Trophoblast cell (in vitro differentiated cells and primary cell): ENCODE results near the gene SLC25A38. TPM values are rescaled to one million over a fixed set of nuclear protein-coding genes. Genes with fewer than 3 reads are reported as not detected.

Source experiments
- DNase-seq, 2 donors: peaks; one replicate each; pipeline ENCODE4 v3.0.0-alpha.2; 2016
- H2AFZ ChIP-seq: 2 replicates; pipeline ENCODE4 v1.6.1; 2013; ENCODE audit warnings: low read length, moderate library complexity, mild to moderate bottlenecking; ENCODE audit not compliant: insufficient read depth, poor library complexity
- H2AK5ac ChIP-seq: 2 replicates; pipeline ENCODE4 v1.6.1; 2013; ENCODE audit warnings: mild to moderate bottlenecking, low read length
- H2BK120ac ChIP-seq: 2 replicates; pipeline ENCODE4 v1.6.1; 2013; ENCODE audit warnings: low read length, mild to moderate bottlenecking, moderate library complexity; ENCODE audit not compliant: insufficient read depth, poor library complexity
- H2BK12ac ChIP-seq: 2 replicates; pipeline ENCODE4 v1.6.1; 2013; ENCODE audit warnings: mild to moderate bottlenecking, low read length, moderate library complexity
- H2BK5ac ChIP-seq: 2 replicates; pipeline ENCODE4 v1.6.1; 2013; ENCODE audit warnings: low read length, low read depth, moderate library complexity, mild to moderate bottlenecking; ENCODE audit not compliant: poor library complexity
- H3K14ac ChIP-seq: 2 replicates; pipeline ENCODE4 v1.6.1; 2013; ENCODE audit warnings: mild to moderate bottlenecking, low read length
- H3K18ac ChIP-seq: 2 replicates; pipeline ENCODE4 v1.6.1; 2013; ENCODE audit warnings: mild to moderate bottlenecking, low read length
- H3K23ac ChIP-seq: 2 replicates; pipeline ENCODE4 v1.6.1; 2013; ENCODE audit warnings: low read length
- H3K27ac ChIP-seq: 2 replicates; pipeline ENCODE4 v1.5.1; 2013; ENCODE audit warnings: low read depth, mild to moderate bottlenecking, inconsistent platforms, low read length, moderate library complexity
- H3K27me3 ChIP-seq: 2 replicates; pipeline ENCODE4 v1.6.1; 2013; ENCODE audit warnings: inconsistent platforms, mild to moderate bottlenecking, low read length, moderate library complexity; ENCODE audit not compliant: insufficient read depth
- H3K36me3 ChIP-seq, 2 experiments: 1 replicate in 1 of 2; 2 replicates in 1 of 2; pipeline ENCODE4 v1.6.1; 2013; ENCODE audit warnings: low read length in 2 of 2, mild to moderate bottlenecking in 2 of 2, moderate library complexity in 1 of 2; ENCODE audit not compliant: insufficient read depth in 2 of 2, control insufficient read depth in 1 of 2
- H3K4ac ChIP-seq: 2 replicates; pipeline ENCODE4 v1.6.1; 2013; ENCODE audit warnings: low read depth, mild to moderate bottlenecking, low read length, moderate library complexity
- H3K4me1 ChIP-seq, 2 experiments: 1 replicate in 1 of 2; 2 replicates in 1 of 2; pipeline ENCODE4 v1.6.1; 2013; ENCODE audit warnings: low read length in 2 of 2, mild to moderate bottlenecking in 2 of 2, moderate library complexity in 1 of 2; ENCODE audit not compliant: insufficient read depth in 2 of 2, control insufficient read depth in 1 of 2
- H3K4me2 ChIP-seq: 2 replicates; pipeline ENCODE4 v1.6.1; 2013; ENCODE audit warnings: inconsistent platforms, mild to moderate bottlenecking, low read length, moderate library complexity
- H3K4me3 ChIP-seq: 2 replicates; pipeline ENCODE4 v1.5.1; 2013; ENCODE audit warnings: mild to moderate bottlenecking, low read depth, low read length, inconsistent platforms
- H3K79me1 ChIP-seq: one replicate; pipeline ENCODE4 v1.6.1; 2013; ENCODE audit warnings: low read length
- H3K79me2 ChIP-seq: 2 replicates; pipeline ENCODE4 v1.6.1; 2013; ENCODE audit warnings: low read length, mild to moderate bottlenecking; ENCODE audit not compliant: control insufficient read depth, insufficient read depth, poor library complexity
- H3K9ac ChIP-seq: 2 replicates; pipeline ENCODE4 v1.6.1; 2013; ENCODE audit warnings: mild to moderate bottlenecking, low read length
- H3K9me3 ChIP-seq: 2 replicates; pipeline ENCODE4 v1.6.1; 2013; ENCODE audit warnings: low read depth, mild to moderate bottlenecking, control low read depth, inconsistent platforms, low read length; ENCODE audit not compliant: insufficient read depth
- H4K12ac ChIP-seq: 2 replicates; pipeline ENCODE4 v1.6.1; 2013; ENCODE audit warnings: low read depth, mild to moderate bottlenecking, low read length, moderate library complexity
- H4K8ac ChIP-seq: 2 replicates; pipeline ENCODE4 v1.6.1; 2013; ENCODE audit warnings: low read depth, mild to moderate bottlenecking, low read length, moderate library complexity
- H4K91ac ChIP-seq: one replicate; pipeline ENCODE4 v1.6.1; 2013; ENCODE audit warnings: low read depth, mild to moderate bottlenecking, low read length, moderate library complexity
- WGBS: extraction: QIAGEN DNeasy Blood & Tissue Kit; methylation state at CpG from one replicate; pipeline ENCODE4 v1.1.7; 2013; ENCODE audit warnings: missing lambda C conversion rate; ENCODE audit not compliant: insufficient read length, insufficient coverage; ENCODE audit errors: extremely low coverage; 5-methylcytosine and 5-hydroxymethylcytosine counted together
- polyA plus RNA-seq: library from polyadenylated mRNA; stranded (reverse); fragments of 200-250 nt; gene quantifications from 2 replicates; pipeline ENCODE4 v1.2.3, GENCODE V29; 2013

SLC25A38 gene, protein sequence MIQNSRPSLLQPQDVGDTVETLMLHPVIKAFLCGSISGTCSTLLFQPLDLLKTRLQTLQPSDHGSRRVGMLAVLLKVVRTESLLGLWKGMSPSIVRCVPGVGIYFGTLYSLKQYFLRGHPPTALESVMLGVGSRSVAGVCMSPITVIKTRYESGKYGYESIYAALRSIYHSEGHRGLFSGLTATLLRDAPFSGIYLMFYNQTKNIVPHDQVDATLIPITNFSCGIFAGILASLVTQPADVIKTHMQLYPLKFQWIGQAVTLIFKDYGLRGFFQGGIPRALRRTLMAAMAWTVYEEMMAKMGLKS
- polyA plus RNA-seq, result 20.3 and 21.5 TPM in 2 replicates

DNA sequence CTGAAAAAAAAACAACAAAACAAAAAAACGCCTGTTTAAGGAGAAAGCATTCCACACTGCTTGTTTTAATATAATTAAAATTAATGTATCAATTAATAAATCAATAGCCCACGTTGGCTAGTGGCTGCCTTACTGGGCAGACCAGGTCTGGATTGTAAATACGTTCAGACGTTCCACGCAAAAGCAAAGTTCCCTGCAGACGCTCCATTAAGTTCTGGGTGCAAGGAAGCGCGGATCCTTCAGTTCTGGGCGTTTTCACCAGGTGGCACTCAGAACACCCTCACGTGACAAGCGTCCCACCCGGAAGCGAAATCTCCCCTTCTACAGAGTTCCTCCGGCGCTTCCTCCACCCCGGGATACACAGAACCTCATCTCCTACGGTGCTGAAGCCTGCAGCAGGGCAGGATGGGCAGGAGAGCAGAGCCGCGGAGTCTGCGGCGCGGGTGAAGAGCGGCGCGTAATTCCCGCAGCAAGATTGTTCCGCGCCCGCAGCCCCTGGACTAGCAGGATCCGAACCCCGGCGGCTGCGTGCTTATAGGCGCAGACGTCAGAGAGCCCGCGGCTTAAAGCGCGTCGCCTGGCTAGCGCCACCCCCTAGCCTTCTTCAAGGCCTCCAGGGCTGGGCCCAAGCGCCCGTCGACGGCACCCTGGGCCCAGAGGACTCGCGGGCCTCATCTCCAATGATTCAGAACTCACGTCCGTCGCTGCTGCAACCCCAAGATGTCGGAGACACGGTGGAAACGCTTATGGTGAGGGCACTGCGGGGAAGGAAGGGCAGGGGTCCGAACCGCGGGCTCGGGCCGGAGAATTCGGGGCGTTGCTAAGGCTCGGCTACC, at the start of gene SLC25A38:
SLC25A38 (plus strand) TSS at position 326 of the 836 bp plus-strand sequence; CDS start at position 681, 355 bp downstream.
- peak; percentile 94 to 95 for DNase-seq
- Histone ChIP-seq H3K79me2 (peaks cover 32% of the 10 kb centered on the region), H3K36me3 (no peaks in the 10 kb centered on the region), H4K12ac (peak within 1 kb of the TSS; percentile 29), H2BK12ac (no peak within 1 kb of the TSS), H3K4me3 (peak within 1 kb of the TSS; percentile 89), H2BK5ac (peak within 1 kb of the TSS; percentile 17), H2AFZ (peak within 1 kb of the TSS; percentile 47), H3K4me1 (peaks cover 0 to 6% of the 10 kb centered on the region in 2 experiments), H3K4ac (peak within 1 kb of the TSS; percentile 66), H3K4me2 (peak within 1 kb of the TSS; percentile 62), H3K9ac (peak within 1 kb of the TSS; percentile 95), H3K9me3 (no peaks in the 10 kb centered on the region), H4K91ac (peak within 1 kb of the TSS; percentile 88), H2AK5ac (peak within 1 kb of the TSS; percentile 44), H3K27ac (peak within 1 kb of the TSS; percentile 76), H2BK120ac (peak within 1 kb of the TSS; percentile 37), H3K18ac (peak within 1 kb of the TSS; percentile 58), H3K27me3 (no peaks in the 10 kb centered on the region), H3K23ac (no peak within 1 kb of the TSS), H3K14ac (peak within 1 kb of the TSS; percentile 67), H4K8ac (peak within 1 kb of the TSS; percentile 75), H3K79me1 (peaks cover 9% of the 10 kb centered on the region)
- no CpG with 5 or more reads among the region's 62 CpGs for WGBS

DNA sequence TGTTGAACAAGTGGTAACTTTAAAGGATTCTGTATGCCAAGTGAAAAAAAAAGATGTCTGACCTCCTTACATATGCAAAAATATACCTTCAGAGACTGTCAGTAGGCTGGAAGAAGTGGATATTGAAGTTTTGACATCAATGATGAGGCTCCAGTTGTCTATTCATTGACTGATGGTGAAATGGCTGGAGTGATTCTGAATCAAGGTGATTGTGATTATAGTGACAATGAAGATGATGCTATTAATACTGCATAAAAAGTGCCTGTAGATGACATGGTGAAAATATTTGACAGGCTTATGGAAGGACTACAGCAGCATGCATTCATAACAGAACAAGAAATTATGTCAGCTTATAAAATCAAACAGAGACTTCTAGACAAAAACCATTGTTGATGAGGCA, 49.6 kb upstream of the SLC25A38 start:
- Histone ChIP-seq H3K79me2 (no peaks in the 10 kb centered on the region), H3K4me3 (no peak overlapping the region), H3K4me2 (no peak overlapping the region), H3K18ac (no peak overlapping the region), H3K27me3 (no peaks in the 10 kb centered on the region), H2BK5ac (no peak overlapping the region), H3K27ac (no peak overlapping the region), H4K8ac (no peak overlapping the region), H4K91ac (no peak overlapping the region), H4K12ac (no peak overlapping the region), H3K79me1 (no peaks in the 10 kb centered on the region), H2AFZ (no peak overlapping the region), H2BK12ac (no peak overlapping the region), H3K14ac (no peak overlapping the region), H3K9me3 (no peaks in the 10 kb centered on the region), H3K4ac (no peak overlapping the region), H2BK120ac (no peak overlapping the region), H3K36me3 (no peaks in the 10 kb centered on the region), H2AK5ac (no peak overlapping the region), H3K9ac (no peak overlapping the region), H3K4me1 (no peaks in the 10 kb centered on the region), H3K23ac (no peak overlapping the region)
- DNase-seq, result no peak

DNA sequence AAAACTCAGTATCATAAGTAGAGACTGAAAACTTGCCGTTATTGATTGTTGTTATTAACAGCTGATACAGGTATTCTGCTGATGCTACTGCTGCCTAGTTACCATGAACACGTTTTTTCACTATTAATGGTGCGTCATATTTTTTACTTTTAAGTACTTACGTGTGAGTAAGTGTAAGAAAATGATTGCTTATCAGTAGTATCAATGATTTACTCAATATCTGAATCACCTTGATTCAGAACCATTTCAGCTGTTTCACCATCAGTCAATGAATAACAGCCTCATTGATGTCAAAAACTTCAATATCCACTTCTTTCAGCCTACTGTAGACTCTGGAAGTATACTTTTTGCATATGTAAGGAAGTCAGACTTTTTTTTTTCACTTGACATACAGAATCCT, 49.0 kb upstream of the SLC25A38 start:
- no peaks in the 10 kb centered on the region for H3K4me1 ChIP-seq
- no peak overlapping the region for H2BK5ac ChIP-seq
- H3K4me2 ChIP-seq, result no peak overlapping the region
- H4K91ac ChIP-seq, result no peak overlapping the region
- H3K79me2 ChIP-seq, result no peaks in the 10 kb centered on the region
- H3K18ac ChIP-seq, result no peak overlapping the region
- H4K8ac ChIP-seq, result no peak overlapping the region
- peak in 1 of 2 donors; percentile 1 for DNase-seq
- H3K14ac ChIP-seq, result no peak overlapping the region
- no peak overlapping the region for H2AFZ ChIP-seq
- H3K27me3 ChIP-seq, result no peaks in the 10 kb centered on the region
- no peak overlapping the region for H2AK5ac ChIP-seq
- no peak overlapping the region for H3K4ac ChIP-seq
- no peak overlapping the region for H3K27ac ChIP-seq
- no CpG with 5 or more reads among the region's 4 CpGs for WGBS
- H2BK120ac ChIP-seq, result no peak overlapping the region
- H3K9me3 ChIP-seq, result no peaks in the 10 kb centered on the region
- no peak overlapping the region for H3K9ac ChIP-seq
- H2BK12ac ChIP-seq, result no peak overlapping the region
- no peaks in the 10 kb centered on the region for H3K36me3 ChIP-seq
- H3K79me1 ChIP-seq, result no peaks in the 10 kb centered on the region
- no peak overlapping the region for H3K4me3 ChIP-seq
- H4K12ac ChIP-seq, result no peak overlapping the region
- no peak overlapping the region for H3K23ac ChIP-seq

DNA sequence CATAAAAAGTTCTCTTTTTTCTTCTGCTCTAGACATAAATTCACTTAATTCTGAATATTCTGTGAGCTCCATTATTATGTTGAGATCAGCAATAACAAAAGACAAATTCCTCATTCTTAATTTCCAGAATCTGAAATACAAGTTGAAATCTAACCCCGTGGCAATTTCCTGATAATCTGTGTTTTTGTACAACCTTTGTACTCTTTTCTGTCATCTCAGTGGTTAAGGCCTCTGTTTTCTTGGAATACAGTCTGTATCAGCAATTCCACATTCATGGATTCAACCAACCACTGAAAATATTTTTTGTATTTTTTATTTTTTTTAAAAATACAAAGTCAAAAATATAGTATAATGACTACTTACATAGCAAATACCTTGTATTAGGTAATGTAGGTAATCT, 45.0 kb upstream of the SLC25A38 start:
- no peak overlapping the region for H4K91ac ChIP-seq
- no CpG with 5 or more reads among the region's 1 CpG for WGBS
- H3K79me1 ChIP-seq, result no peaks in the 10 kb centered on the region
- no peak overlapping the region for H3K14ac ChIP-seq
- H3K4ac ChIP-seq, result no peak overlapping the region
- no peak overlapping the region for H3K9ac ChIP-seq
- H2BK120ac ChIP-seq, result no peak overlapping the region
- no peak overlapping the region for H3K18ac ChIP-seq
- H3K27me3 ChIP-seq, result no peaks in the 10 kb centered on the region
- H3K4me1 ChIP-seq, result no peaks in the 10 kb centered on the region
- no peak overlapping the region for H3K27ac ChIP-seq
- no peak overlapping the region for H2AK5ac ChIP-seq
- no peak overlapping the region for H3K4me3 ChIP-seq
- no peak overlapping the region for H3K4me2 ChIP-seq
- no peak overlapping the region for H4K12ac ChIP-seq
- no peaks in the 10 kb centered on the region for H3K79me2 ChIP-seq
- no peak overlapping the region for H4K8ac ChIP-seq
- H3K9me3 ChIP-seq, result no peaks in the 10 kb centered on the region
- no peak for DNase-seq
- no peak overlapping the region for H2BK5ac ChIP-seq
- H2BK12ac ChIP-seq, result no peak overlapping the region
- no peak overlapping the region for H3K23ac ChIP-seq
- no peaks in the 10 kb centered on the region for H3K36me3 ChIP-seq
- H2AFZ ChIP-seq, result no peak overlapping the region
